ENCODE results near the gene CLCN7. TPM values are rescaled to one million over a fixed set of nuclear protein-coding genes. Genes with fewer than 3 reads are reported as not detected.

CLCN7 gene
- total RNA-seq, 1 donor from 2014 or later = 36.6 TPM

DNA sequence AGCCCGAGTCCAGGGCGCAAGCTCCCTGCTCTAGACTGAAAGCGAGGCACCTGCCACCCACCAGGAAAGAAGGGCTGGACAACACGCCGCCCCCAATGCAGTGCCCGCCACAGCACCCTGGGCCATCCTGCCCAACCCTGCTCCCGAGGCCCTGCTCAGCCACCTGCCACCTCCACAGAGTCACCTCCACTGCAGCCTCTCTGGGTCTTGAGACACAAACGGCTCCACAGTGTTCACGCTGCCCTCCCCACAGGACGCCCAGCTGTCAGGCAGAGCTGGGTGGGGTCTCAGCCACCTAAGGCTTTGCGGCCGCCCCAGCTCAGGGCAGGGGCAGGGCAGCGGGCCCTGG, 9.3 kb downstream of the CLCN7 start:
- FAIRE-seq = no peak
- H3K27me3 ChIP-seq (ENCODE audit: control insufficient read depth, insufficient read depth, low read length) = no peaks in the 10 kb centered on the region
- TF ChIP-seq, protein P1, sequence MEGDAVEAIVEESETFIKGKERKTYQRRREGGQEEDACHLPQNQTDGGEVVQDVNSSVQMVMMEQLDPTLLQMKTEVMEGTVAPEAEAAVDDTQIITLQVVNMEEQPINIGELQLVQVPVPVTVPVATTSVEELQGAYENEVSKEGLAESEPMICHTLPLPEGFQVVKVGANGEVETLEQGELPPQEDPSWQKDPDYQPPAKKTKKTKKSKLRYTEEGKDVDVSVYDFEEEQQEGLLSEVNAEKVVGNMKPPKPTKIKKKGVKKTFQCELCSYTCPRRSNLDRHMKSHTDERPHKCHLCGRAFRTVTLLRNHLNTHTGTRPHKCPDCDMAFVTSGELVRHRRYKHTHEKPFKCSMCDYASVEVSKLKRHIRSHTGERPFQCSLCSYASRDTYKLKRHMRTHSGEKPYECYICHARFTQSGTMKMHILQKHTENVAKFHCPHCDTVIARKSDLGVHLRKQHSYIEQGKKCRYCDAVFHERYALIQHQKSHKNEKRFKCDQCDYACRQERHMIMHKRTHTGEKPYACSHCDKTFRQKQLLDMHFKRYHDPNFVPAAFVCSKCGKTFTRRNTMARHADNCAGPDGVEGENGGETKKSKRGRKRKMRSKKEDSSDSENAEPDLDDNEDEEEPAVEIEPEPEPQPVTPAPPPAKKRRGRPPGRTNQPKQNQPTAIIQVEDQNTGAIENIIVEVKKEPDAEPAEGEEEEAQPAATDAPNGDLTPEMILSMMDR (IDR thresholded peaks at IDR 0.05; ENCODE audit: insufficient read depth, low read length, severe bottlenecking) = no peak
- H3K36me3 ChIP-seq (ENCODE audit: control insufficient read depth, insufficient read depth, low read length) = peaks cover 4% of the 10 kb centered on the region
- no peak overlapping the region for H3K4me3 ChIP-seq (ENCODE audit: low read depth, low read length)
- no peak for DNase-seq (ENCODE audit: low read depth)

DNA sequence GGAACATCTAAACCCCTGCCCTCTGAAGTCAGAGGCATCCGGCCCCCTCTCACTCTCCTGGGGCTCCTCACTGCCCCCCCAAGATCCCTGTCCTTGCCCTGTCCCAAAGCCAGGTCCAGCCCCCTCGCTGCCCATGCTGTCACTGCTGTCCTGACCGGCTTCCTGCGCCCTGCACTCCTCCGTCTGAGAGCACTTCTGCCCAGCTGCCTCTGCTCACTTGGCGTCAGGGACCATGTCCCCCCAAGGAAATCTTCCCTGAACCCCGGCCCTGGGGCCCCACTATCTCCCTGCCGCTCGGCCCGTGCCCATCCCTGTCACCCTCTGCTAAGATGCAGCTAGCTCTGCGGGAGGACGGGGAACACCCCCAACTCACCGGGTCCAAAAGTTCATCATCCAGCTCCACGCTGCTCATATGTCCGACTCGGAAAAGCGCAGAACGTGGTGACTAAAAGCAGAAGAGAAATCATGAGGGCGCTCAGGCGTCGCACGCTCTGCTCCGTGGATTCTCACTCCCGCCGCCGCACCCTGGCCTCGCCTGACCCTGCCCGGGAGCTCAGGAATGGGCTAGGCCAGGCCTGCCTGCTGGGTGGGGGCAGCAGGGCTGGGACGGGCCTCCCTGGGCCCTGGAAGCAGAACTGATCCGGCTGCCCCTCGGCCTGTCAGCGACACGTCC, 9.8 kb downstream of the CLCN7 start:
- no peak for FAIRE-seq
- Histone ChIP-seq H3K36me3 (ENCODE audit: control insufficient read depth, insufficient read depth, low read length) (peaks cover 4% of the 10 kb centered on the region), H3K27me3 (ENCODE audit: control insufficient read depth, insufficient read depth, low read length) (no peaks in the 10 kb centered on the region), H3K4me3 (ENCODE audit: low read depth, low read length) (no peak overlapping the region)
- DNase-seq (ENCODE audit: low read depth) = no peak
- TF ChIP-seq, protein P1 (IDR thresholded peaks at IDR 0.05; ENCODE audit: insufficient read depth, low read length, severe bottlenecking) = no peak

DNA sequence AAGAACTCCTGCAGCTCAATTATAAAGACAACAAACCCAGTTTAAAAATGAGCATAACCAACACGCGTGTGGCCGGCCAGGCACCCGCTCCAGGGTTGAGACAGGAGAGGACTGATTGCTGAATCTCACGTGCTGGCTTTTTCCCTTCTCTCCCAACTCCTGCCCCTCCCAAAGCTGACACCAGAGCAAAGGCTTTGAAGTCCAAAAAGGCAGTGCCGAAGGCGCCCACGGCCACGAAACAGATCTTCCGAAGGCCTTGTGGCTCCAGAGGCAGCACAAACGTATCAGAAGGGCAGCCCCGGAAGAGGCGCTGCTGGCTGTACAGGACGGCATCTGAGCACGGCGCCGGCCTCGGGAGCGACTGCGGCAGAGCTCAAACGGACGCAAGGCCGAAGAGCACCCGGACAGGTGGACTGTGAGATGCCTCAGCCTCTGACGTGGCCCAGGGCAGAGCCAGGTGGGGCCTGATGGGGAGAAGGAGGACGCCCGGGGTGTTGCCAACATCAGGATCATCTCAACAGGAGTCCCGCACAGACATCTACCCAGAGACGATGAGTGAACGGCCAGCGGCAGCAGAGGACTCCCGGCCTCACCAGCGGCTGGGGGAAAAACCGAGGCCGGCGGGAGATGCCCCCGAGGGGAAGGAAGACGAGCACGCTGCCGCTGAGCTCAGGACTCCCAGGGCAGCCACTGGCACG, 10.5 kb downstream of the CLCN7 start:
- Histone ChIP-seq H3K36me3 (ENCODE audit: control insufficient read depth, insufficient read depth, low read length) (peaks cover 4% of the 10 kb centered on the region), H3K27me3 (ENCODE audit: control insufficient read depth, insufficient read depth, low read length) (no peaks in the 10 kb centered on the region), H3K4me3 (ENCODE audit: low read depth, low read length) (no peak overlapping the region)
- TF ChIP-seq, protein P1 (IDR thresholded peaks at IDR 0.05; ENCODE audit: insufficient read depth, low read length, severe bottlenecking) = no peak
- no peak for FAIRE-seq
- DNase-seq (ENCODE audit: low read depth) = no peak

DNA sequence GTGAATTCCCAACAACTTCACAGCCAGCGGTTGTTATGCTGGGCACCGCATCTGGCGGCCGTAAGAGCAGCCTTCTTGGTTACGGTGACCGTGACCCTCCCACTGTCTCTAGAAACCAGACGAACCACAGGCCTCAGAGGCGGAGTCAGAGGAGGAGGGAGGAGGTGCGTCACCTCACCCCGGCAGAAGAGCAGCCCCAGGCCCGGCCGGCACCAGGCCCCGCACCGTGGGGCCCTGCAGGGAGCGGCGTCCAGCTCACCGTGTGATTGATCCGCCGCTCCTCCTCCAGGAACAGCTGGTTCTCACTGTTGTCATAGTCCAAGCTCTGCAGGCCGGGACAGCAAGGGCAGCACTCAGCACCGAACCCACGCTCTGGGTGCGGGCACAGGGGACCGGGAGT, 13.7 kb downstream of the CLCN7 start:
- H3K36me3 ChIP-seq (ENCODE audit: control insufficient read depth, insufficient read depth, low read length) = peaks cover 6% of the 10 kb centered on the region
- H3K27me3 ChIP-seq (ENCODE audit: control insufficient read depth, insufficient read depth, low read length) = no peaks in the 10 kb centered on the region
- FAIRE-seq (no peak), DNase-seq (ENCODE audit: low read depth) (no peak)
- no peak overlapping the region for H3K4me3 ChIP-seq (ENCODE audit: low read depth, low read length)
- TF ChIP-seq, protein P1 (IDR thresholded peaks at IDR 0.05; ENCODE audit: insufficient read depth, low read length, severe bottlenecking) = no peak

DNA sequence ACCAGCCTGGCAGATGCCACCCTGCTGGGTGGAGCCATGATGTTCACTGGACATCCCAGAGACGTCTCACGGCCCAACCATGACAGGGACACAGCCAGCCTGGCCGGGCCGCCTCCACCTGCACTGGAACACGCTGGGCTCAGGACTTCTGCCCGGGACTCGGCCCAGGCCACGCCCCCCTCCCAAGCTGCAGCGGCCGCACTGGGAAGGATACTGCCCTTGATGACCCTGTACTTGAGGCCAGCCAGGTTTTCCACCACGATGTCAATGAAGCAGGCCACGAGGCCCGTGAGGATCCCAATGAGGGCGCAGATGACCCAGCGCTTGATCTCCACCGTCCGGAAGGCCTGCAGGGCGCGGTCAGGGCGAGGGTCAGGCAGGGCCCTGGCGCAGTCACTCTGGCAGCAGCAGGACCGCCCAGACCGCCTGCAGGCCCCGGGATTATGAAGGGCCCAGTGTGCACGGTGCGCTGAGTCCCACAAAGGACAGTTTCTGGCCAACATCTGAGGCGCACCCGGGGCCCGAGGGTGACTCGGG, 14.2 kb downstream of the CLCN7 start:
- no peak overlapping the region for H3K4me3 ChIP-seq (ENCODE audit: low read depth, low read length)
- TF ChIP-seq, protein P1 (IDR thresholded peaks at IDR 0.05; ENCODE audit: insufficient read depth, low read length, severe bottlenecking) = no peak
- H3K27me3 ChIP-seq (ENCODE audit: control insufficient read depth, insufficient read depth, low read length) = no peaks in the 10 kb centered on the region
- DNase-seq (ENCODE audit: low read depth) (no peak), FAIRE-seq (no peak)
- peaks cover 6% of the 10 kb centered on the region for H3K36me3 ChIP-seq (ENCODE audit: control insufficient read depth, insufficient read depth, low read length)
